Stimulated activated CD8-positive, alpha-beta memory T cell treated with anti-CD3 and anti-CD28 coated beads, Interleukin-2, amount 100 ng/mL, for 1 hour (primary cell): Measurements from ENCODE around the gene GRAMD4.
"Not testable (repeated sequence)": the region's sequence is repeated elsewhere in the genome, so short reads cannot be mapped to it uniquely, and the experiment has no call there.

Experiments
- DNase-seq, 2 donors: peaks; one replicate each; pipeline ENCODE4 v3.0.0-alpha.2; 2020; ENCODE audit warnings: low read depth in 2 of 2

GRAMD4 gene

DNA sequence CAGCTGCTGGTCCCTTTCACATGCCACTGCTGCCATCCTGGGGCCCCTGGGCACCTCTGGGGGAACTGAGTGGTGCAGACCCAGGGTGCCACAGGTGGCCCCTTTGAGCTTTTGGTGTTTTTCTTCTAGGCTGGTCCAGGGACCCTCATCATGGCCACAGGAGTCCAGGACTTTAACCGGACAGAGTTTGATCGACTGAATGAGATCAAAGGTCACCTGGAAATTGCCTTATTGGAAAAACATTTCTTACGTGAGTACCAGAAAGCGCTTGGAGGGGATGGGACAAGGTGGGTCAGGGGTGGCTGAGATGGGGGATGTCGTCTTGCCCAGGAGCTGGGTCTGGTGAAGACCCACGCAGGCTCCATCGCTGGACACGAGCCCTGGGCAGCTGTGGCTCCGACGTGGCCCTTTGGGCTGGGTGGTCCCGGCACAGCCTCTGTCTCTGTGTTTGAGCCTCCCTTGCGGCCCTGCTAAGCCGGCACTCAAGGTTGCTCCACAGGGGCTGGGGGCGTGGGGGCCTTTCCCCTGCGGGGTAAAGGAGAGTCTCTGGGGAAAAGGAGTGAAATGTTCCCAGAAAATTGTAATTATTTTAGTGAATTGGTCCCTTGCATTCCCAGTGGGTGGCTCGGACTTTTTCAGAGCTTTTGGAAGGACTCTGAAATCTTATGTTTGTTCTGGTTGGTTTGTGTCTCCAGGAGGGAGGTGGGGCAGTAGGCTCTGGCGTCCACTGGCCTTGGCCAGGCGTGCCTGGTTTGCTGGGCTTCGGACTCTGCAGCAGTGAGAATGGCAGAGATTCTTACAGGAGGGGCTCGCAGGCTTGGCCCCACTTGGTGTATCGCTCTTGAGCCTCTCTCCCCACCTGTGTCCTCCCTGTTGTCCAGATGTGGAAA, 17.8 kb downstream of the GRAMD4 start:
- DNase-seq: no peak

DNA sequence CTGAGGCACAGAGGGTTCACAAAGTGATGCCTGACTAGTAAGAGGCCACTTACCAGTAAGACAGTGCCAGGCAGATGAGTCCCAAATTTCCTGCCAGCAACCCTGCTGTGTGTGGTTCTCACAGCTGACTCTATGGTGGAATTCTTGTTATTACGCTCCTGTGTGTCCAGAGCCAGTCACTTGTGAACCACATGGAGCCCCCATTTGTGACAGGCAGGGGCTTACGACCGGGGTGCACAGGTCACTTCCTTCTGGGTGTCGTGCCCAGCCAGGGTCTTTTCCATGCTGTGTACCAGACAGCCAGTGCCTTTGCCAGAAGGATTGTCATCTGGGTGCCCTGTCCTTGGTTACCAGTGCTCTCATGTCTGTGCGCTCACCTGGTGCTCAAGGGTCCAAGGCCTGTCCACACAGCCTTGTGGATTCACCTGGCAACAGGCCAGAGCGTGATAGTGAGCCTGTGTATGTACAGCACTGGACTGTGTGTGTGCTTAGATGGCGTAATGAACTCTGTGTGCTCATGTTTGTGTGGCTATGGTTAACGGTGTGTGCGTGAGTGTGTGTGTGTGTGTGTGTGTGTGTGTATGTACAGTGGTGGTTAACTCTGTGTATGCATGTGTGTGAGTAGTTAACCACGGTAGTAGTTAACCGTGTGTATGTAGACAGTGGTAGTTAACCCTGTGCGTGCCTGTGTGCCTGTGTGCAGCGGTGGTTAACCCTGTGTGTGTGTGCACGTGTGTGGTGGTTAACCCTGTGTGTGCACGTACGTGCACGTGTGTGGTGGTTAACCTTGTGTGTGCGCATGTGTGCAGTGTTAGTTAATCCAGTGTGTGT, 18.6 kb downstream of the GRAMD4 start:
- DNase-seq: no peak

DNA sequence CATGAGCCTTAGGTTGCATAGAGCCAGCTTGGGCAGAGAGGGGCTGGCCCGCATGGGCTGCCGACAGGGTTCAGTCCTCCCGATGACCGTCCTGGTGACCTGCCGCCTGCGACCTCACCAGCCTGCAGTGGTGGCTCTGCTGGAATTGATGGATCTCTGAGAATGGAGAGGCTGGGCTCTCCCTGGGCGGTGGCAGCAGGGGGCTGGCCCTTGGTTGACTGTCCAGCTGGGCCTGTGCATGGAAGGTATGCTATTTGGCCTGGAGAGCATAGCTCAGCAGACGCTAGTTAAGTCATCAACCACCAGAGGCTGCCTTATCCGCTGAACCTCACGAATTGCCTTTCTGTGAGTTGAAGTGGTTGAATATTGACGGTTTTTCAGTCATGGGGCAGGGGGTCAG, 19.7 kb downstream of the GRAMD4 start:
- DNase-seq: no peak

- DNase-seq: no peak
Observed at GRCh38 chr22:46640293-46641055, 20.3 kb downstream of the GRAMD4 start.

- no peak for DNase-seq
Observed at GRCh38 chr22:46641811-46642266, 21.7 kb downstream of the GRAMD4 start.

DNA sequence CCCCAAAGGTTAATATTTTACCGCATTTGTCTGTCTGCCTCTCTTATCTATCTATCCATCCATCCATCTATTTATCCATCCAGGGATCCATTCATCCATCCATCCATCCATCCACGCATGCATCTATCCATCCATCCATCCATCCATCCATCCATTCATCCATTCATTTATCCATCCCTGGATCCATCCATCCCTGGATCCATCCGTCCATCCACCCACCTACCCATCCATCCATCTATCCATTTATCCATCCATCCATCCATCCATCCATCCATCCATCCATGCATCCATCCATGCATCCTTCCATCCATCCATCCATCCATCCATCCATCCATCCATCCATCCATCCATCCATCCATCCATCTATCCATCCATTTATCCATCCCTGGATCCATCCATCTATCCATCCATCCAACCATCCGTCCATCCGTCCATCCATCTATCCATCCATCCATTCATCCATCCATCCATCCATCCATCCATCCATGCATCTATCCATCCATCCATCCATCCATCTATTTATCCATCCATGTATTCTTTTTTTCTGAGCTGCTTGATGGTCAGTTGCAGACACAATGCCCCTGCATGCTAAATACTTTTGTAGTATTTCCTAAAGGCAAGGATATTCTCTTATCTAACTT, 22.8 kb downstream of the GRAMD4 start:
- not testable (repeated sequence) for DNase-seq

DNA sequence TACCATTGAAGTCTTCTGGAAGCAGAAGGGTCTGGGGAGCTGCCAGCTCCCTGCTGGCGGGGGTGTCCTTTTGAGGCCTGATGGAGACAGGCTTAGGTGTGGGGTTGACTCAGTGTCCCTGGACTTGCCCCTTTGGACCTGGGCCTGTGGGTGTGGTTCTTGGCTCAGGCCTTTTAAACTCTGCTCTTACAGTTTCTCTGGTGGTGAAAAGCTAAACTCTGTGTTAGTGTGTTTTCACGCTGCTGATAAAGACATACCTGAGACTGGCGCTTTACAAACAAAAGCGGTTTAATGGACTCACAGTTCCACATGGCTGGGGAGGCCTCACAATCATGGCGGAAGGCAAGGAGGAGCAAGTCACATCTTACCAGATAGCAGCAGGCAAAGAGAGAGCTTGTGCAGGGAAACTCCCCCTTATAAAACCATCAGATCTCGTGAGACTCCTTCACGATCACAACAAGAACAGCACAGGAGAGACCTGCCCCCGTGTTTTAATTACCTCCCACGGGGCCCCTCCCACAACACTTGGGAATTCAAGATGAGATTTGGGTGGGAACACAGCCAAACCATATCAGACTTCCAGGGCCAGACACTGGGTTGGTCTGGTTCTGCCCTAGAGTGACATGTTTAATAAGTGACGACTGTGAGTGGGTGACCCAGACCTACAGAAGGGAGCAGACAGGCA, 26.5 kb downstream of the GRAMD4 start:
- no peak for DNase-seq

GRCh38 chr22:46648225-46648820, 28.1 kb downstream of the GRAMD4 start:
- not testable (repeated sequence) for DNase-seq

GRCh38 chr22:46649141-46650077, 29.2 kb downstream of the GRAMD4 start:
- no peak for DNase-seq

DNA sequence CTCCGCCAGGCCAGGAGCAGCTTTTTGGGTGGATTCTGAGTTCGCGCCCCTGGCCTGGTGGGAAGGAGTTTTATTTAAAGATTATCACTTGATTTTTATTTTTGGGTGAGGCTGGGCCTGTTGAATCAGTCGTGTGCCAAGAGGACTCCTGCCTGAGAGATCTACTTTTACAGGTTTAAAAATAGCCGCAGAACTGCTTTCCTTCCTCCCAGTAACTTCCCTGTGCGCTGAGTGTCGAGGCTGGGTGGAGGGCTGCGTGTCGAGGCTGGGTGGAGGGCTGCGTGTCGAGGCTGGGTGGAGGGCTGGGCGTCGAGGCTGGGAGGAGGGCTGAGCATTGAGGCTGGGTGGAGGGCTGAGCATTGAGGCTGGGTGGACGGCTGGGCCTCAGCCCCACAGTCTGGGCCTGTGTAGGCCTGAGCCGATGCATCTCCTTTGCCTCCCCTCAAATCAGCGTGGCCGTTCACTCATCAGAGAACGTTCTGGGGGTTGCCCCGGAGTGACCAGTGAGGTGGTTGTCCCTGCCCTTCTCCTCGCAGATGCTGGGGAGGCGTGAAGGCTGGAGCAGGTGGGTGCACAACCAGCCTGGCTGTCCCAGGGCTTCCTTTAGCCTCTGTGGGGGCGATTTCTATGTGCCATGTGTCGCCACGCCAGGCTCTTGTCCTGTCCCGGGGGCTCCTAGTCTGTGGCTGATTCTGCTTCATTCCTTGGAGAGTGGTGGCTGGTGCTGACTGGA, 30.1 kb downstream of the GRAMD4 start:
- DNase-seq: no peak

DNA sequence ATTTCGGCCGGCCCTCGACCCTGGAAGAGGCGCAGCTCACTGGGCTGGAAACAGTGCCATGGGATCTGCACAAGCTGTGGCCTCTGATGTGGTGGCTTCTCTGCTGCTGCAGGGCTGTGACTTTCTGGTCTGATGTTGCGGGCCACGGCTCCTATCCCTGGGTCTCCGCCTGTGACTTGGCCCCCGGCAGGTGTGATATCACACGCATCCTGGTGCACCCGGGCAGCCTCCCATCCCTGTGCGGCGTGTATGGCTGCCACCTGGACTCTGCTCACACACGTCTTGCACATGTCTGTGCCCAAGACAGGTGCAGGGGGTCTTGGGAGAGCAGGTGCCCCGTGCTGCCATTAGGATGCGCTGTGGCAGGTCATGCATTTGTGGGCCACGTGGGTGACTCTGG, 31.1 kb downstream of the GRAMD4 start:
- no peak for DNase-seq

DNA sequence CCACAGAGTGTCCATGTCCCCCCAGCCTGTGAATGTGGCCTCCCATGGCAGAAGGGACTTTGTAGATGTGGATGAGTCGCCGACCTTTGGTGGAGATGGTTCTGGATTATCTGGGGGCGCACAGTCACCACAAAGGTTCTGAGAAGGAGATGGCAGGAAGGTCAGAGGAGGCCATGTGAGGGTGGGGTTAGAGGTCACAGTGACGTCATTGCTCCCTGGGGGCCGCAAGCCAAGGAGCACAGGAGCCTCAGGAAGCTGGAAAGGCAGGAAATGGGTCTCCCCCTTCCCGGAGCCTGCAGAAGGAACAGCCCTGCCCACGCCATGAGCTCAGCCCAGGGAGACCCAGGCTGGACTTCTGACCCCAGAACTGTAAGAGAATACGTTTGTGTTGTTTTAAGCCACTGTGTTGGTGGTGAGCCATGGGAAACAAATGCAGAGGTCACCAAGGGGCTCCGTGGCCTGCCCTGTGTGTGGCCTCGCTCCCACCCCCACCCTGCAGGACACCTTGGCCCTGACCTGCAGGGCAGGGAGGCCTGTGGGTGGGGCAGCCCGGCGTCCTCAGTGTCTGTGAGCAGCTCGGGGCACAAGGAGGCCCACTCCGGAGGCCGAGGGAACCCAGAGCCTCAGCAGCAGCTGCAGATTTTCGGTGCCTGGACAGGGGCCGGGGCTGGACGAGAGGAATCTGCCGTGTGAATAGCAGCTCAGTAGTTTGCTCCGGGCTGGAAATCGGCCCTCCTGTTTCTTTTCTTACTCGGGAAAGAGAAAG, 32.1 kb downstream of the GRAMD4 start:
- no peak for DNase-seq

DNA sequence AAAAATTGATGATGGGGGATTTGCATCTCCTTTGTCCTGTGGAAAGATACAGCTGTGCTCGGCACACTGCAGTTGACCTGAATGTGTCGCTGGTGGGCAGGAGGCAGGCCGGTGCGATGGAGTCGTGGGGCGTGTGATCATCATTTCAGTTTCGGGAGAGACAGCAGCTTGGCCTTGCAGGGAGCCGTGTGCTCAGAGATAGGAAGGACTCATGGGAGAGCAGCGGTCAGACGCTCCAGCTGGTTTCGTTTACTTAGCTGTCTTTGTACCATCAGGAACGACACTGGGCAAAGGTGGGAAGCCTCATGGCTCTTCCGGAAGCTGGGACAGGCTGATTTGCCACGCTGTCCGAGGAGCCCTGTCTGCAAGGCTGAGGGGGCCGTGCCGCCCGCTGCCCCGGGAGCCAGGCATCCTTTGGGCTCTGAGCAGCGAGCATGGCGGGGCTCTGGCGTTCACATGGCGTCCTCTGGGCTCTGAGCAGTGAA, 32.7 kb downstream of the GRAMD4 start:
- DNase-seq: no peak

- no peak for DNase-seq
Observed at GRCh38 chr22:46653596-46653995, 33.4 kb downstream of the GRAMD4 start.

DNA sequence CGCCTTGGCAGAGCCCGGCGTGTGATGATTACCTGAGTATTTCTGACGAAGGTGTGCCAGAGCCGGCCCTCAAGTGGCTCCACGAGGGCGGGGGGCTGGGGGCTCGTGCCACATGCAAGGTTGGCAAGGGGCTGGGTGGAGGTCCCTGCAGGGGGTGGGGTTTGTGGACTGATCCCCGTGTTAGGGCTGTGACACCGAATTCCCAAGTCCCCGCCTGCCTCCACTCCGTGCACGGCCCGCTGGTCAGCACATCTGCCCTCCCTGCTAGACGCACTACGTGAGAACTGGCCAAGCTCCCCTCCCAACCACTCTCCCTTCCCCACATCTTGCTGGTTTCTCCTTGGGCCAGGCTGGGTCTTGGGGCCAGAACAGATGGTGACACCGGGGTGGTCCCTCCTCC, 34.2 kb downstream of the GRAMD4 start:
- DNase-seq: no peak

DNA sequence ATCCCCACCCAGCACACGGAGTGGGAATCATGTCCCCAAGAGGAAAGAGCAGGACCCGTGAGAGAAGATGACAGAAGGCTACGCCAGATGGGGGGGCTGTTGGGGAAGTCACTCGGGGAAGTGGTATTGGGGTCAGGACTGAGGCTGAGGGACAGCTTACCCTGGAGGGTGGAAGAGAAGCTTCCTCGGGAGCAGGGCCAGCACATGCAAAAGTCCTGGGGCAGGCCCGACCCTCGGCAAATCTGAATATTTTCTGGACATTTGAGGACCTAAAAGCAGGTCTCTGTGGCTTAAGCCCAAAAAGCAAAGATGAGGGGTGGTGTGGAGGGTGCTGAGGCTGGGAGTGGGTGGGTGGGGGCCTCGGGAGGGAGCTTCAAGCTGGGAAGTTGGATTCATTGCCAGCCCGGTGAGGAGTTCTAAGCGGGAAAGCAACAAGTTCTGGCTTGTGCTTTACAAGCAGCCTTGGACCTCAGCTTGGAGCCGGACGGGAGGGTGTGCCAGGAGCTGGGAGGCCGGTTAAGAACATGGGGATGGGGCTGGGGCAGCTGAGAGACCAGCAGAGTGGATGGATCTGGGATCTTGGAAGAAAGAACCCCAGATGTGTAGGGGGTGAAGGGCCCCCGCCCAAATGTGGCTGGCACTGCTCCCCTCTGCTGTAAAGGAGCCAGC, 34.9 kb downstream of the GRAMD4 start:
- DNase-seq: no peak
